Cardiac fibroblast (primary cell): ENCODE measurements around the gene USP2.

ENCODE experiments used
- DNase-seq, 2 donors: peaks; one replicate each; pipeline versions ENCODE4 v3.0.0 to v3.0.0-alpha.2; 2010; ENCODE audit warnings: low read depth in 2 of 2
- H3K4me3 ChIP-seq, 2 donors: replicated peaks in 1 of 2; 1 replicate in 1 of 2; 2 replicates in 1 of 2; pipeline ENCODE4 v1.5.1; 2011; ENCODE audit warnings: low read depth in 2 of 2, low read length in 2 of 2, mild to moderate bottlenecking in 2 of 2, moderate library complexity in 1 of 2
- CTCF ChIP-seq: IDR thresholded peaks from one replicate; pipeline ENCODE4 v1.5.1; 2011; ENCODE audit warnings: low read depth, mild to moderate bottlenecking, low read length, inconsistent platforms

Gene USP2

DNA sequence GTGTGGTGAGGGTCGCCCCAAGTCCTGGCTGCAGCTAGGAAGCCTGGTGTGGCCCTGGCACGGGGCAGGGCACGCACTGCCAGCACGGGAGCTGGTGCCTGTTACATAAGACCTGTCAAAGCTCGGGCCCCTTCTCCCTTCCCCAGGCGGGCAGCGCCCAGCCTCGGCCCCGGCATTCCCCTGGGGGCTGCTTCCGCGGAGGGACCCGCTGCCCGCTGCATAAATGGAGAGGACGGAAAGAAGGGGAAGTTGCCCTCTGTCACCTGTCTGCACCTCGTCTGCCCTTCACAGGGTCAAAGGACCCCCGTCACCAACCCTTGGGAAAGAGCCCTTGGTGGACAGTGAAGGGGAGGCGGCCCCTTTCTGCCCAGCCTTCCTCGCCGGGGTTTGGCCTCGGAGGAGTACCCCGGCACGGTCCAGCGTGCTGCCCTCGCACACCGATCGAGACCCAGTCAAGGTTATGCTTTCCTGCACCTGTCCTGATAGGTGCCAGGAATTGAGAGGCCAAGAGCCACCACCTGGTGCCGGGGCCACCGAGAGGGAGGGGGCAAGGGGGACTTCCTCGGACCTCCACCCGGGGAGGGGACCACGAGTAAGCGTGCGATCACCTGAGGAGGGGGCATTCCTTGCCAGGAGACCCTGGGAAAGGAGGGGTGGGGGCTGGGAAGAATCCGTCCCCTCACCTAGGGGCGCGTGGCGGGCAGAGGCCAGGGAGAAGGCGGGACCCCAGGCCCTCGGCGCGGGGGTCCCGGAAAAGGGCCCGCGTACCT is 18.2 kb downstream of the USP2 start:
- TF ChIP-seq CTCF: no peak
- H3K4me3 ChIP-seq: no peak overlapping the region

DNA sequence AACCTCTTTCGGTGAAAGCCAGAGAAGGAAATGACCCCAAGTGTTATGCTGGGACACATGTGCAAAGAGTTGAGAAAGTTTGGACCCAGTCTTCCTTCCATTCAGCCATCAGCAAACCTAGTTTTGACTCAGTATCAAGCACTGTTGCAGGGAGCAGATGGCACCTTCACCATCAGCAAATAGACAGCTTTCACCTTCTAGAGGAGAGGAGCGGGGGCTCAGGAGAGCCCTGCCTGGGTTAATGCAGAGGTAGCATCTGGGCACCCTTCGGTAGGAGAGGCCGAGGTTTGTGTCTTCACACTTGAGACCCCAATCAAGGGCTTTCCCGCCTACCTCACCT is 18.8 kb downstream of the USP2 start:
- no peak overlapping the region for H3K4me3 ChIP-seq
- TF ChIP-seq CTCF: no peak
- no peak for DNase-seq

More for the DNA sequence above, 18.2 kb downstream of the USP2 start:
- no peak for DNase-seq

DNA sequence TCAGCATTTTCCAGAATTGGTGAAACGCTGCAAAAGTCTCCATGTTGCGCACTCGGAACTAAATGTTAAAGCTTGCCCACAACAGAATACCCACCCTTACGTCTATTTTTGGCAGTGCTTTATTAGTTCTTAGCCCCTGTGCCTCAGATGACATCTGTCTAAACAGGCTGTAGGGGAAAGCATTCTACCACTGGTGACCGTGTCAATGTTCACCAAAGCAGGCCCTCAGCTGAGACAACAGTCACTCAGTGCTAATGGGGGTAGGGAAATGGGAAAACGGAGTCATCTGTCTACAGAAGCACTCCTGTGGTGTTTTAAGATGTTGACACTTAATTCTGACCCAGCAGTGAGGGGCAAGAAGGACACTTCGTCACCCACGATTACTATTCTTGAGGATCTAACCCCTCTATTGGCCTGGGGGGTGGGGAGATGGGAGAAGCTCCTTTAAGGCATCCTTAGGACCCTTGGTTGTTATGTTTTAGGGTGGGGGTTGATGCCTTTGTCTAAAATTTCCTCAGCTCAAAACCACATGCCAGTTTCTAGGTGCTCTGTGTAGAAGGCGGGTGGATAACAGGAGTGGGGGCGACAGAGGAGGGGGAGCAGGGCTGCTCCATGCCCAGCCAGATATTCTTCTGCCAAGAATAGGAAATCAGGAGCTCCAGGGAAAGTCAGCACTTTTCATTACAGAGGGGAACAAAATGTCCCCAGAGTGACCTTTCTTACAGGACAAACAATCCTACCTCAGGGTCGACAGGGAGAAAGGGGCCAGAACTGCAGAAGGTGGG is 19.4 kb downstream of the USP2 start:
- no peak for TF ChIP-seq CTCF
- H3K4me3 ChIP-seq: no peak overlapping the region
- DNase-seq: no peak

DNA sequence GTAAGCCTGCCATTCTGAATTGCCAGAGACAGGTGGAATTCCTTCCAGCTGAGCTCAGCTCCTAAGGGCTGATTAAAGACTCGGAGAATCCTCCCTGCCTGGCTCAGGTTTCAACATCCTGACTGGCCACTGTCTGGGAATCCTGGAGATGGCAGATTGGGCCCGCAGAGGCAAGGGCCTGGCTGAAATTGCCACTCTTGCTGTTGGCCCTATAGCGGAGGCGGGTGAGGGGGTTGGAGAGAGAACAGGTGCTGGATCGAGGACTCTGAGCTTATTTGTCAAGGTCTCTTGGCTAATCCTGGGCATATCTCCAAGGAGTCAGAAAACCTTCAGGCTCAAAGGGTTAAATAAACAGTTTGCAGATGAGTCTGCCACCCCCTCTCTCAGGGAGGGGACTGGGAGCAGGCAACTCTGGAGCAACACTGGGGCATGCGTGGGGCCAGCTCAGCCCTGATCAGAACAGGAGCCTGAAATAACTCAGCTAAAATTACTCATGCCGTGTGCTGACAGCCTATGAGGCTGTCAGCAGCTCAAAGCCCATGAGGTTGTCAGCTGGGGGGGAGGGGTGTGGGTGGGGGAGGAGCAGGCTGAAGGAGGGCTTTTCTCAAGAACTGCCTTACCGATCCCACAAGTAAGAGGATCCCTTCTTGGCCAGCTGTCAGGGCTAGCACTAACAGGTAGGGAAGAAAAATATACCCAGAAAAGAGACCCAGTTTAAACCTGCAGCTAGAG is 20.3 kb downstream of the USP2 start:
- no peak overlapping the region for H3K4me3 ChIP-seq
- DNase-seq: peak; percentile 59 to 74
- no peak for TF ChIP-seq CTCF

DNA sequence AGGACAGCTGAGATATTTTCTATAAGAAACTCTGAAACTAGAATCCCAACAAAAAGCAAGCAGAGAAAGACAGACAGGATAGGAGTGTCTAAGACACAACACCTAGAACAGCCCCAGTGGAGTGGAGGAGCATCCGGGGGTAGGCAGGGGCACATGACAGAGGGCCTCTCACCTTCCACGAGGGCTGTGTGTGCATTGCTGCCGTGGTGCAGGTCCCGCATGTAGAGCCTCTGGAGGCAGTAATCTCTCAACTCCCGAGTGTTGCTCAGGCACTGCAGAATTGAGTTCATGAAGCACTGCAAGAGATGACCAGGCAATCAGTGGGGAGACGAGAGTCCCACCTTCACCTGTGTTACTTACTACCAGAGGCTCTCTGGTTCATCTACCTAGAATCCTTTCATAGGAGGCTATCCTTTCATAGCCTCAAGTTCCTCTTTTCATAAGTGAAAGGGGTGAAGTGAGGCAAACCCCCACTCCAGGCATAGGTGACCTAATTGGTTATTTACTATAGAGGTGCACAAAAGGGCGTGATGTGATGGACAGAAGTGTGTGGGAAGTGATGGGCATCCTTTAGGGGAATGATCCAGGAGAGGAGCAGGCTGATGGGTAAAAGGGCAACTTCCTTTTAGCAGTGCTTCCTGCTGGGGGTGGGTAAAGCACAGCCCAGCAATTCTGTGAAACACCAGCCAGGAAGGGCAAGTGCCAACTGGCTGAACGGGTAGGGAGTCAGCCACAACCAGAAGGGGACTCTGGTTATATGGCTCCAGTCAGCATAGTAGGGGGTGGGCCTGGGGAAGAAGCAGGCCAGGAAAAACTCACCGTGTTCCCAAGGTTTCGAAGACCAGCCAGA is 21.9 kb downstream of the USP2 start:
- H3K4me3 ChIP-seq: no peak overlapping the region
- DNase-seq: no peak
- TF ChIP-seq CTCF: no peak

DNA sequence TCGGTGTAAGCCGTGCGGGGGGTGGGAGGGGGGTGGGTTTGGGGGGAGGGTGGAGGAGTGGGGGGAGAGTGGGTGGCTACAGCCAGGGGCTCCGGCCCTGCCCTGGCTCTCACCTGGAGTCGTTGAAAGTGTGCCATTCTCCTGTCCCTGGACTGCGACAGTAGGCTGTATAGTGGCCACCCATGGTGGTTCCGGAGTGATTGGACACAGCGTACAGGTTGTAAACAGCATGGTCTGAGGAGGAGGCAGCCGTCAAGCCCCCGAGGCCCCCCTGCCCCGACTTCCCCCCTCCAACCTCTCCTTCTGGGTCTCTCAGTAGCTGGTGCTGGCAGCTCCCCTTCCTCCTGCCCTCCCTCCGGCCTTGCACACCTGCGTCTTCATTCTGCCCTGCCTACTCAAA is 24.4 kb downstream of the USP2 start:
- no peak for DNase-seq
- H3K4me3 ChIP-seq: peak overlapping the region; percentile 56 to 57
- no peak for TF ChIP-seq CTCF
